Ishikawa (cell line): Measurements from ENCODE around the gene ZNF175.
A peak's percentile ranks its signal among the peaks of the same experiment; 100 is the strongest.

ENCODE experiments used
- CEBPB ChIP-seq: IDR thresholded peaks from 2 replicates; pipeline ENCODE4 v1.6.1; 2012
- CREB1 ChIP-seq: IDR thresholded peaks from 2 replicates; pipeline ENCODE4 v1.6.1; 2012; ENCODE audit warnings: low read depth
- EGR1 ChIP-seq: IDR thresholded peaks from 2 replicates; pipeline ENCODE4 v1.6.1; 2012
- EP300 ChIP-seq: IDR thresholded peaks from 2 replicates; pipeline ENCODE4 v1.6.1; 2012; ENCODE audit warnings: borderline replicate concordance
- FOXM1 ChIP-seq: IDR thresholded peaks from 2 replicates; pipeline ENCODE4 v1.6.1; 2012; ENCODE audit warnings: low read depth, borderline replicate concordance
- MAX ChIP-seq: IDR thresholded peaks from 2 replicates; pipeline ENCODE4 v1.6.1; 2012
- NFIC ChIP-seq: IDR thresholded peaks from 2 replicates; pipeline ENCODE4 v1.6.1; 2012
- RAD21 ChIP-seq: IDR thresholded peaks from 2 replicates; pipeline ENCODE4 v1.6.1; 2012; ENCODE audit warnings: low read depth
- REST ChIP-seq: IDR thresholded peaks from 2 replicates; pipeline ENCODE4 v1.6.1; 2012; ENCODE audit warnings: low read depth, mild to moderate bottlenecking
- TAF1 ChIP-seq: IDR thresholded peaks from 2 replicates; pipeline ENCODE4 v1.6.1; 2012; ENCODE audit warnings: low read depth, mild to moderate bottlenecking
- TCF12 ChIP-seq: IDR thresholded peaks from 2 replicates; pipeline ENCODE4 v1.6.1; 2012; ENCODE audit warnings: low read depth
- TEAD4 ChIP-seq: IDR thresholded peaks from 2 replicates; pipeline ENCODE4 v1.6.1; 2012
- YY1 ChIP-seq: IDR thresholded peaks from 2 replicates; pipeline ENCODE4 v1.6.1; 2012; ENCODE audit warnings: low read depth
- ZBTB7A ChIP-seq: IDR thresholded peaks from 2 replicates; pipeline ENCODE4 v1.6.1; 2012; ENCODE audit warnings: low read depth
- TF ChIP-seq, protein P1 (sequence below): IDR thresholded peaks from 2 replicates; pipeline ENCODE4 v1.6.1; 2012

The ZNF175 gene

GRCh38 chr19:51602189-51602854, 31.2 kb downstream of the ZNF175 start:
- TF ChIP-seq FOXM1 (no peak), NFIC (no peak), CREB1 (no peak), EP300 (no peak), REST (no peak), ZBTB7A (no peak), EGR1 (no peak), YY1 (no peak), MAX (no peak), RAD21 (no peak), TEAD4 (no peak), TAF1 (no peak), CEBPB (no peak), TCF12 (no peak)
- TF ChIP-seq, protein P1, sequence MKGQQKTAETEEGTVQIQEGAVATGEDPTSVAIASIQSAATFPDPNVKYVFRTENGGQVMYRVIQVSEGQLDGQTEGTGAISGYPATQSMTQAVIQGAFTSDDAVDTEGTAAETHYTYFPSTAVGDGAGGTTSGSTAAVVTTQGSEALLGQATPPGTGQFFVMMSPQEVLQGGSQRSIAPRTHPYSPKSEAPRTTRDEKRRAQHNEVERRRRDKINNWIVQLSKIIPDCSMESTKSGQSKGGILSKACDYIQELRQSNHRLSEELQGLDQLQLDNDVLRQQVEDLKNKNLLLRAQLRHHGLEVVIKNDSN: no peak

GRCh38 chr19:51607077-51607476, 36.0 kb downstream of the ZNF175 start:
- no peak for TF ChIP-seq YY1
- TF ChIP-seq, protein P1: no peak
- no peak for TF ChIP-seq MAX
- TF ChIP-seq NFIC: no peak
- TF ChIP-seq RAD21: no peak
- TF ChIP-seq CREB1: no peak
- no peak for TF ChIP-seq EP300
- TF ChIP-seq CEBPB: no peak
- TF ChIP-seq TCF12: no peak
- TF ChIP-seq ZBTB7A: no peak
- no peak for TF ChIP-seq EGR1
- TF ChIP-seq TAF1: no peak
- no peak for TF ChIP-seq TEAD4
- no peak for TF ChIP-seq FOXM1
- no peak for TF ChIP-seq REST

DNA sequence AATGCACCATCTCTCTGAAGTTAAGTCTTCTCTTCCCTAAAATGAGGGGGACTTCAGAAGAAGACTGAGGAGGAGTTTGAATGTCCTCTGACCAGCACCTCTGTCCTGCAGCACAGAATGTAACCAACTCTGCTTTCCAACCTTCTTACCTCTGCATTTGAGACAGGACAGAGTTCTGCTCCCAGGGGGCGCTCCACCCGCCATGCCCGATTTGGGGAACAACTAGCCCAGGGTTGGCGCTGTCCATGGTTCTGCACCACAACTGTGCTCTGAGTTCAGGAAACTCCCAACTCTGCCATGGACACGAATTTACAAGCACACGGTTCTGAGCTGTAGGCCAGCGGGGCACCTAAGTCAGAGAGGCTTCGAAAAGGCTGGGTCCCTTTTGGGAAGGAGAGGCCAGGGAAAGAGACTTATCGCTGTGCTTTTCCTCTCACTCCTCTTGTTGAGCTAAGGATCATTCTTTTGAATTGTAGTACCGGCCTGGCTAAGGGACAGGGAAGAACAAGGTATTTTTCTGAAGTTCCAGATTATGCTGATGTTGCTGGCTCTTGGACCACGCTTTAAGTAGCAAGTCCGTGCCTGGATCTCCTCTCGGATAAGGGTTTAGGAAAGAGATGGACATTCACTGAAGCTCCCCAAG, 37.0 kb downstream of the ZNF175 start:
- TF ChIP-seq RAD21: peak; percentile 64
- TF ChIP-seq CEBPB: no peak
- no peak for TF ChIP-seq EGR1
- peak; percentile 97 for TF ChIP-seq REST
- TF ChIP-seq MAX: 0 out of 2 replicates have a peak, but pooled peaks have one; percentile 14

GRCh38 chr19:51610576-51610975, 39.5 kb downstream of the ZNF175 start:
- TF ChIP-seq ZBTB7A (no peak), NFIC (no peak), CEBPB (no peak), CREB1 (no peak), FOXM1 (no peak), EGR1 (no peak), TAF1 (no peak), YY1 (no peak), REST (no peak), RAD21 (no peak), MAX (no peak), EP300 (no peak)
- TF ChIP-seq, protein P1: no peak
